HPDE6-E6E7 (cell line): ENCODE measurements around the gene PCNX2.

Experiments
- DNase-seq: peaks from one replicate; pipeline ENCODE4 v3.0.0; 2011; ENCODE audit warnings: missing footprints; ENCODE audit errors: extremely low spot score

The PCNX2 gene

DNA sequence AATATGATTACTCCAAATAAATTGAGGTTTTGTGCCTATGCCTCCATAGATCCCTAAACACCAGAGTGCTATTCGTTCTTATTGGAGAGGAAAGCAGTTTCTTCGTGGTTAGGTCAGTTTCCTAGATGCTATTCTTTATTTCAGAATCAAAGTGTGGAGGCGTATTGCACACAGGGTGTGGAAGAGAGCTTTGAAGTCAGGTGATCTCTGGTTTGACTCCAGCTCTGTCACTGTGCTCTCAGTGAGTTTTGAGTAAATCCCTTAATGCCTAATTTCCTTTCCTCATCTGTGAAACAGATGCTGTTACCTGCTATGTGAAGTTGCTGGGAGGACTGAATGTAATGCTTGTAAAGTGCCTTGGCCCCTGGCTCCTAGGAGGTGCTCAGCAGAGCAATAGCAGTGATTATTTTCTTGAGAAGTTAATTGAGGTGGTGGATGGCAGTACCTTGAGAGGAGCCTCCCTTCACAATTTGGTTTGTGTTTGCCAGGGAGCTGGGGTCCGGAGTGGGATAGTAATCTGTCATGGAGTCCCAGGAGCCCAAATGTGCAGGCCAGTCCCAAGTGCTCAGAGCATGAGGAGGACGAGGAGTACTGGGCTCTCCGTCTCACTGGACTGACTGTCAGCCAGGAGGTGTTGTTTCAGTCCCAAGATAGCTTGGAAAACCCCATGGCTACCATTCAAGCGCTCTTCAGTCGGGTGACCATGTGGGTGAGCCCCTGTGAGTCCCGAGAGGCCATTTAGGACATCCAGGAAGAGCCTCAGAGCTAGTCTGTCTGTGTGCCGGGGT, 330.2 kb downstream of the PCNX2 start:
- DNase-seq, result no peak

DNA sequence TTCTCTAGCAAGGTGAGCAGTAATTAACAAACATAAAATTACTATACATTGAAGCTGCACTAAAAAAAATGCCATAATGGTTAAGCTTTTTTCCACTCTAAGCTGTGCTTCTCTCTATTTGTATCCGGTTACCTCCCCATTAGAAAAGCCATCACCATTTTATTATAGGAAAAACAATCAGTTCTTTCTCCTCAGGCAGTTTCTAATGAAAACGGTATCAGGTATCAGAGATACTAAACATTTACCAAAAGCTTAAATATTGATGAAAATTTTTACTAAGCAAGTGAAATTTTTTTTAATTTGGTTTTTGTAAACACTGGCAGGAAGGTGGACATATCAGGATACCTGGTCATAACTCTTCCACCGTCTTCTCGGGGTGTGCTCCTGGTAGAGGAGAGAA, 330.9 kb downstream of the PCNX2 start:
- no peak for DNase-seq

DNA sequence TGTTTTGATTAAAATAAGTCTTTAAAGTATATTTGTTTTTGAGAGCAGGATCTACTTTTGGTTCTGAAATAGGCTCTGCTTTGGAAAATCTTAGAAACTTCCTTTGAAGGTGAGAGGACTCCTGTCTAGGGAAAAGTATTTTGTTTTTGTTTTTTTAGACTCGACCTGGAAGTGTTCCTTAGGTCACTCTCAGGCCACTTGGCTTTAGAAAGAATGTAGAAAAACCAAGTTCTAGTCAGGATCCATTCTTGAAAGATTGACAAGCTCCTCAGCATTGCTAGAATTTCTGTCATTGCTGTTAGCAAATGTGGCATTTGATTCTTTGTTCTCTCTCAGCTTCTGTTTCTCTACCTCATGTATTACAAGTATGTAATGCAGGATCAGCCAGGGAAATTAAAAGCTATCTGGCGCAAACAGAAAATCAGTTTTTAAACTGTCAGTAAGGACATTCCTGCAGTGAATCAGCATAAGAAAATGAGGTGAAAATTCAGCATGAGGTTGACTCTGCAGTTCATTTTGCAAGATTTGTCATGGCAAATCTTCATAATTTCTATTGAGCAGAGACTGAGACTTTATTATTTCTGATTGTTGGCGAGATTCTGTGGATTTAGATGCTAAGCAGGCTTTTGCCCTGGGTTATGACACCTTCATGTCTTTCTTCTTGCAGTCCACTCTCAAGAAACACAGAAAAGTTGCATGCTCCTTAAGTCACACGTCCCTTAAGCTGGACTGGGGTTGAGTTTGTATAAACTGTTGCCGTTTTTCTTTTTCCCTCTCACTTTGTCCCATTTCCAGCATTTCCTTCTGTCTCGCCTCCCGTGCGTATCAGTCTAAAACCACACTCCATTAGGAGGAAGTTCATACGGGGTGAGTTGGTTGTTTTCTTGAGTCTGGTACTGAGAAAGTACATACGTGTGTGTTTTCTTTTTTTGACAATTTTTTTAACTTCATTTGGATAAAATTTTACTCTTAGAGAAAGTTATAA, 332.5 kb downstream of the PCNX2 start:
- no peak for DNase-seq

DNA sequence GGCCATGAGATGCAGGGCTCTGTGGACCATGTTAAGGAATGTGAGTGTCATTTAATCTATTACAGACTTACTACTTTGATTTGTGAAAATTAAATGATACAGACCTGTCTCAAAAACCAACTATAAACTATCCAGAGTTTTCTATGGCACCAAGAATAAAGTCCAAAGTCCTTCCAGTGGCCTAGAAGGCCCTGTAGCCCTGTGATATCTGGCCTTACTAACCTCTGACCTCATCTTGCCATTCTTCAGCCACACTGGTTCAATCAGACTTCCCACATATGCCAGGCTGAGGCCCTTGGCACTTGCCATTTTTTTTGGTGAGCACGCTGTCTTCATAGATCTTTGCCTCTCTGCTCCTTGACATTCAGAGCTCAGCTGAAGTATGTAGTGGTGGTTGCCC, 337.5 kb downstream of the PCNX2 start:
- no peak for DNase-seq

DNA sequence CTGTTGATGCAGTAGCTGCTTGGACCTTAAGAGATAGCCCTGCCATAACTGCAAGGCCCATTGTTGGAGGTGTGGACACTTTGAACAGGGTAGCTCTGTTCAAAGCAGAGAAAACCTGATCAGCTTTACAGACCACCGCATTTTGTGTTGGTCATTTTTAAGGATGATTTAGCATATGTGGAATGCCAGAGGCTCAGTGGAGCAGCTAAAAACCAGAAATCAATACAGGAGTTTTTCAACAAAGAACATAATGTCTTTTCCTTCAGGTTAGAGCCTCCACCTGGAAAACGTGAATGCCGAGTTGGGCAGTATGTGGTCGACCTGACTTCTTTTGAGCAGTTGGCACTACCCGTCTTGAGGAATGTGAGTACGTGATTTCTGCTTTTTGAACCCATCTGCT, 339.4 kb downstream of the PCNX2 start:
- no peak for DNase-seq

- no peak for DNase-seq
These were observed 340.7 kb downstream of the PCNX2 start for GRCh38 chr1:232954594-232955365.

DNA sequence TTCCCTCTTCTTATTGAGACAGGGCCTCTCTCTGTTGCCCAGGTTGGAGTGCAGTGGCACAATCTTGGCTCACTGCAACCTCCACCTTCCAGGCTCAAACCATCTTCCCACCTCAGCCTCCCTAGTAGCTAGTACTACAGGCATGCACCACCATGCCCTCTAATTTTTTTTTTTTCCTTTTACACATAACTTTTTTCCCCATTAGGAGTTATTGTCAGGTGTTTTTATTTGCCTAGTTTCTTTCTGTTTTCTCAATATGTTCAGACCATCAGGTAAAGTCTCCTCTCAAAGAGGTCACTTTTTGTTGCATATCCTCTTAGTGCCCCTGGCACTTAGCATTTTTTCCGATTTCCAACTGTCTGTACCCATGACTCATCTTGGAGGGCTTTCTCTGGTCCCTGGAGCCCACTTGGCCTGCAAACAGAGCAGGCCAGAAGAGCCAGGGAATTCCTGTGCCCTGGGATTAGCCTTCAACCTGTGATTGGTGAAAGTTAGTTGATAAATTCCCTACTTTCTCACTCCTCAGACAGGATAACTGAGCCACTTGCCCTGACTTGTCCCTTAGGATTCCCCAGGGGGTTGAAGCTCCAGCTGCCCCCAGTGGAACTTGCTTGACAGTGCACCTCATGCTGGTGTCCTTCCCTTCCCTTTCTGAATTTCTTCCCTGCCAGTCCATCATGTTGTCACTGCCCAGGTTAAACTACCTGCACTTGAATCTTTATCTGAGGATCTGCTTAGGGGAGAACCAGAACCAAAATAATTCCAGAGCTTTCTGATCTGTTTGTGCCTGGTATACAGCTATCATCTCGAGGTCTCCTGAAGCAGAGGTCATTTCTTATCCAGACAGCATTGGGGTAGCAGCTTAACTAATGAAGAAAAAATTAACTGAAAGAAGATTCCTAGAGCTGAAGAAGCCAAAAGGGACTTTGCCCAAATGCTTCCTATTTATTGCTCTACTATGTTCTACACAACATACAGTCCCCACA, 342.7 kb downstream of the PCNX2 start:
- DNase-seq, result peak; percentile 89

DNA sequence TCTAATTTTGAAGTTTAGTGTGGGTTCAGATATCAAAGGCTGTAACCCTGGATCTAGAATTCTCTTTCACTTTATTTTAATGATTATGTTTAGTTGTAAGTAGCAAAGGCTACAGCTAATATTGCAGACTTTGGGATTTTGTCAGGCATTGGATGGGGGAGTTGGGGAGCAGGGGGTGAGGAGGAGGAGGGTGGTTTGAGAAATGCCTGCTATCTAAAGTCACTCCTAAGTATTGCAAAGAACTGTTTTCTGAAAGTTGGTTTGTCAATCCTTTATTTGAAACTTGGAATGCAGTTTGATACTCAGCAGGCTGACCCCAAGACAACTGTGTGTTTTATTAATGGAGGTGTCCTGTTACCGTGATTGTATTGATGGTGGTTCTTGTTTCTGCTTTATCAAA, 343.9 kb downstream of the PCNX2 start:
- DNase-seq, result no peak

GRCh38 chr1:232951180-232951579, 344.3 kb downstream of the PCNX2 start:
- no peak for DNase-seq

GRCh38 chr1:232950197-232951176, 345.0 kb downstream of the PCNX2 start, which contains the start of gene NTPCR:
Gene NTPCR, plus strand, starts transcription at chr1:232950611. Its CDS starts 100 bp downstream, at chr1:232950711.
- peak; percentile 97 for DNase-seq

DNA sequence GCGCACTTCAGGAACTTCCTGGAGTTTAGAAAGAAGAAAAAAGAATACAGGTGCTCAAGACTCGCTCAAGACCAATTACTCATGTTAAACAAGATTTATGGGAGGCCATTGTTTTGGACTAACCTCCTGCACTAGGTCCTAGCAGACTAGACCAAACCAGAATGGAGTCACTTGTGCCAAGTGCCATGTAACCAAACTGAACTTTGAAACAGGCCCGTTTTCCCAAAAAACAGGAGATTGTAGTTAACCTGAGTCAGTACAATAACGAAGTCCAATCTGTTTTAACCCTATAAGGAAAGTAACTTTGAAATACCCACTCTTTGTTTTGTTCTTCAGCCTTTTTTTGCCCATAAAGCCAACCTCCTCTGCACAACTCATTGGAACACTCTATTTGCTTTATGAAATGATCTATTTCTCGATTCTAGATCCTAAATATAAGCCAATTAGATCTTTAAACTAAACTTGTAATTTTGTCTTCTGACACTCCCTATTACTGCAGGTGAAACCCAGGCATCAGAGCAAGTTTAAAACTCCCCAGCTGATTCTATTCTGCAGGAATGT, 345.8 kb downstream of the PCNX2 start:
- DNase-seq, result no peak

GRCh38 chr1:232944347-232944746, 351.2 kb downstream of the PCNX2 start:
- no peak for DNase-seq

DNA sequence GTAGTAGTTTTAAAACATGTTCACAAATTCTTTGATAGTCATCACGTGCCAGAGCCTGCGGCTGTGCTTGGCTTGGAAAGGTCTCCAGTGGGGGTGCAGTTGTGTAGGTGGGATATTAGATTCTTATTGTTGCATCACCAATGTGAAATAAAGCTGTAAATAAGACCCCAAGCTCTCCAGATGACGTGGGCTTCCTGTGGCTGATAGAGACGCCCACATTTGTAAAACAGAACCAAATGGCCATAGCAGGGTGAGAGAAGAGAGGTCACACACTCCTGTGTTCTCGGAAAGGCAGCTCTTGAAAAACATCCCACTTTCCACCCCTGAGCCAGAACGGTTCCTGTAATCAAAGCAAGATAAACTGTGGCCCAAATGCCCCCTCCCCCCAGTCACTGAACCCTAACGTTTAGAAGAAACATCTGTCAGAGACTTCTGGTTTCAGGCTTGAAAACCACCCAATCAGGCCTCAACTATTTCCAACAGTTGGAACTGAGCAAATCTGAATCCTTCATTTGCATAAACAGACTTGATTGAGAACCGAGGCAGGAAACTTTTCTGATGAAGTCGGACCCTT, 351.8 kb downstream of the PCNX2 start:
- no peak for DNase-seq

GRCh38 chr1:232942413-232943294, 352.9 kb downstream of the PCNX2 start:
- no peak for DNase-seq

DNA sequence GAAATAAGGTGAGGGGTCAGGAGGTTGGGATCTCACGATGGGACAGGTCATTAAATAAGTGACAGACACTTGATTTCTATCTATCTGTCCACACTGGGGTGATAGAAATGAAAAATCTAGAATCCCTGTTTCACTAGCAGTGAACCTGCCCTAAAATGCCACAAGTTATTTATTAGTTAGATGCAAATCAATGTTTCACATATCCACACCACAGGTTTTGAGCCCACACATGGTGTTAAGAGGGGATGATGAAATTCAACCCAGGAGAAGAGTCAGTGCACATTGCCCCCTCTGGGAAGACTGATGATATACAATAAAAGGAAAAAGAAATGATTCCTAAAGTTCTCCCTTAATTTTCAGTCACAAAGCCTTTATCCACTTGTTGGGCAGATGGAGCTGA, 355.3 kb downstream of the PCNX2 start:
- no peak for DNase-seq

DNA sequence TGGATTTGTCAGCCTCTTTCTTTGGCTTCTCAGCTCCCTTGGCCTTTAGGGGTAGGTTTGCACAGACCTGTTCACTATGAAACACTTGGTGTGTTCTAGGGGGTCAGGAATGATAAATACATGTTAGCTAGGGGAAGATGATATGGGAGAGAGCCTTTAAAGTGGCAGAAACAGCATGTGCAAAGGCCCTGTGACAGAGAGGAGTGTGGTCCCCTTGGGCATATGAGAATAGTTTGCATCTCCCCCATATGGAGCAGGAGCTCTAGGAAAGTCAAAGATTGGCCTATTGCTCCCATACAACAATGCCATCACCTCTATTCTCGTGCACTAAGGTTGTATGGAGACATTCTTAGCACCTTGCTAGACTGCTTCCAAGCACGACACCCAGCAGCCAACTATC, 355.8 kb downstream of the PCNX2 start:
- no peak for DNase-seq

GRCh38 chr1:232938926-232939325, 356.6 kb downstream of the PCNX2 start:
- DNase-seq, result no peak
